ENCODE data around the gene VAC14.
"Not testable (repeated sequence)": the region's sequence is repeated elsewhere in the genome, so short reads cannot be mapped to it uniquely, and the experiment has no call there.

The VAC14 gene

DNA sequence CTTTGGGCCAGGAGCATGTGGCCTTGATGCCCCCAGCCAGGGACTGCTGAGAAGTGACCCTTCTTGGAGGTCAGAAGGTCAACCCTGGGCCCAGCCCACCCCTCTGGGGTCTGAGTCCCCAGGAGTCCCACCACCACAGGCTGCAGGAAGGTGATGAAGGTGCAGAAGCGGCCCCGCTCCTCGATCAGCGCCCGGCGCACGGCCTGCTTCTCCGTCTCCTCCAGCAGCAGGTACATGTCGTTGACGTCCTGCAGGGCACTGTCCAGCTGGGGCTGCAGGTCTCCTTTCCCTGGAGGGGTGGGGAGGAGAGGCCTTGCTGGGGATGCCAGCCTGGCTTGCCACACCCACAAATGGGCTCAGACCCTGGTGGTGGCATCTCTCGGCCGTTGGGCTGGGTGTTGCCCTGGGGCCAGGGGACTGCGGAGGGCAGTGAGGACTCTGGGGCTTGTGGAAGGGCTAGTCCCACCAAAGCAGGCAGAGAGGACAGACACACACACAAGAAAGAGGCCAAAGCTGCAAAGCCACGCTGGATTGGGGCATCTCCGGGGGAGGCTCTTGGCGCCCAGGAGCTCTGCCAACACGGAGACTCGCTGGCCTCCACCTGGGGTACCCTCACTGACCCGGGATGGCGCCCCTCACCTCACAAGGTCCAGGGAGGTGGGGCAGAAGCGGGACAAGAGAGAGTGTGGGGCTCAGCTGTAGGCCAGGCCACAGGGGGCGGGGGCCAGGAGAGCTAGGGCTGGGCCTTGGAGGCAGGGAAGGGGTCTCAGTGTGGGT, 122.6 kb downstream of the VAC14 start:
- no peak for DNase-seq

DNA sequence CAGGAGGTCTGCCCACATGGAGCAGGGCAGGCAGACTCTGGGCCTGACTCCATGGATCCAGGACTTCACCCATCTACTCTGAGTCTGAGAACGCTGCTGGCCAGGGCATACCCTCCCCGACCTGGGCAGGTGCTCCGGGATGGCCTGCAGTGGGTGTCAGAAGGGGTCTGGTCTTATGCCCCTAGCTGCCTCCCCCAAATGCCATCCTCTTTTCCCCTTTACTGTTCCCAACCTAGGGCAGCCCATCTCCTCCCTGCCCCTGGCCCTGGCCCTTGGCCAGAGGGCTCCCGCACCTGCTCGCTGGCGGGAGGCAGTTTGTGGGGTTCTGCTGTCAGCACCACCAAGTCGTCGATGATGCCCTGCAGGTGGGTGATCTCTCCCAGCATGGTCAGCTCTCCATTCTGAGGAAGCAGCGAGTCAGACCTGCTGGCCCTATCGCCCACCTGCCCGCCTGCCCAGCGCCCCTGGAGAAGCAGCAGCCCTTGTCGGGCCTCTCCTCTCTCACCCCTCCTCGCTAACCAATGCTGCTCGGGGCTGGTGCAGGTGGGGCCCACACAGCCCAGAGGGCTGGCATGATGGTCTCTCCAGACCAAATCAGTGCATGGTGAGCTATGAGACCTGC, 123.3 kb downstream of the VAC14 start:
- DNase-seq = no peak

DNA sequence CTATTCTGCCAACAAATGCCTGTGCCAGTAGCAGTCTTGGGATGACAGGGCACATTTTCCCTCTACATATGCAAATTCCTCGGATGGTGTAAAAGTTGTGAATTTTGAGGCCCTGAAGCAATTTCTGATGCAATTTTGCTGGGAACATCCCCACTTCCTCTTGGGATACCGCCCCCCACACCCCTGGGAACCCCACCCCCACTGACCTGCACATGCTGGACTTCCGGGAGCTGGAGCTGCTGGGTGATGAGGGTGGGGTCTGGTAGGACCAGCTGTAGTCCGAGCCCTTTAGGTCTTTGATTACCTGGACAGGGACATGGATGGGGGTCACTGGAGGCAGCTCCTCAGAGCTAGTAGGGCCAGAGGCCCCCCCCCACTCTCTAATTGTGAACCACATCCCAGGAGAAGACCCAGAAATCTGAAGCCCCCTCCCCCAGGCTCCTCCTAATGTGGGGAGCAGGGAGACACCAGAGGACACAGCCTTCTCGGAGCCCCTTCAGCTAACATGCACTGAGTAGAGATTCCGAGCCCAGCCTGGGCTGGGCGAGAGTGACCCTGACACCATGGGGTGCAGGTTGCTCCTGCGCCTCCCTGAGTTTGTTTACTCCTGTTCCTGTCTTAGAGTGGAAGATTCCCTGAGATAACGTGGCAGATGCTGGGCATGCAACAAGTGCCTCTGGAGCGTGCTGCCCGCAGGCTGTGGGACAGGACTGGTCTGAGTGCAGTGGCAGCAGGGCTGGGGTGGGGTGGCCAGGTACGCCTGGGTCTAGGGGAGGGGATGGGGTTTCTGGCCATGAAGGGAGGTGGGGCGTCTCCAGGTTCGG, 124.1 kb downstream of the VAC14 start:
- DNase-seq = no peak

GRCh38 chr16:70675851-70676513, 125.0 kb downstream of the VAC14 start:
- DNase-seq = no peak

DNA sequence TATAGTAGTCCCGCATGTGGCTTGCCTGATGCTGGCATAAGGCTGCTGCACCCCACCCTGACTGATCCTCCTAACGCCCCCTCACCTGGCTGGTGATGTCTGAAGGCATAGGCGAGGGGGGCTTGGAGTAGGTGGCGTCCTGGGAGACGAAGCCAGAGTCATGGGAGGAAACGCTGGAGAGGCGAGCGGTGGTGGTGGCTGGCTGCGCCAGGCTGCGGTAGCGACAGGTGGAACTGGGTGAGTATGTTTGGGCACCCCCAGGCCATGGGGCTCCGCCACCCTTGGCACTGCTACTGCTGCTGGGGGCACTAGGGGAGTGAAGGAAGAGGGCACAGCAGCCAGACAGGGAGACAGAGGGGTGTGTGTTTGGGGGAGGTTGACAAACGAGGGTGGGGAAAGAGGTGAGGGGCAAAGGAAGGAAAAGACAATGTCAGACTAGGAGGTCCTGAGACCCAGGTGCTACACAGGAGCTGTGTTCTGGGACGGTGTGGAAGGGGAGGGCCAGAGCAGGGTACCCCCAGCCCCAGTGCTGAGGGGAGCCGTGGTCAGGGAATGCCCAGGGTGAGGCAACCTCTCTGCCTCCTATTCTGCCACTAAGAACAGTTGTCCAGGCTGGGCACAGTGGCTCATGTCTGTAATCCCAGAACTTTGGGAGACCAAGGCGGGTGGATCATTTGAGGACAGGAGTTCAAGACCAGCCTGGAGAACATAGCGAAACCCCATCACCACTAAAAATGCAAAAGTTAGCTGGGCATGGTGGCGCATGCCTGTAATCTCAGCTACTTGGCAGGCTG, 126.5 kb downstream of the VAC14 start:
- DNase-seq = no peak

DNA sequence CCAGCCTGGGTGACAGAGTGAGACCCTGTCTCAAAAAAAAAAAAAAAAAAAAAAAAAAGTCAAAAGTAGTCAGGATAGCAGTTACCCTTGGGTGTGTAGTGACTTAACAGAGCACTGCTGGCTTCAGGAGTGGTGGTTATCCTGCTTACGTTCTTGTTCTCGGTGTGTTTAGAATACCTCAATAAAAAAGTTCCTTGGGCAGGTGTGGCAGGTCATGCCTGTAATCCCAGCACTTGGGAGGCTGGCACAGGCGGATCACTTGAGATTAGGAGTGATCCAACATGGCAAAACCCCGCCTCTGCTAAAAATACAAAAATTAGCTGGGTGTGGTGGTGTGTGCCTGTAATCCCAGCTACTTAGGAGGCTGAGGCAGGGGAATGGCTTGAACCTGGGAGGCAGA, 130.0 kb downstream of the VAC14 start:
- DNase-seq = not testable (repeated sequence)

DNA sequence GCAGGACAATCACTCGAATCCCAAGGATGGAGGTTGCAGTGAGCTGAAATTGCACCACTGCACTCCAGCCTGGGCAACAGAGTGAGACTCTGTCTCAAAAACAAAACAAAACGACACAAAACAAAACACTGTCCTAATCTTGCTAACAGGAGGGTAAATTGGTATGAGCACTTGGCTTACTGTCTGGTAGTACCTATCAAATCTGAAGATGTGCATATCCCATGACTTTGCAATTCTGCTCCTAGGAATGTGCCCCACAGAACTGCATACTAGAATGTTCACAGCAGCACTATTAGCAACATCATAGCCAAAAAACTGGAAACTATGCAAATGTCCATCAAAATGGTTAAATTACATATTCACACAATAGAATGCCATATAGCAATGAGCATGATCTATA, 130.8 kb downstream of the VAC14 start:
- DNase-seq = no peak

DNA sequence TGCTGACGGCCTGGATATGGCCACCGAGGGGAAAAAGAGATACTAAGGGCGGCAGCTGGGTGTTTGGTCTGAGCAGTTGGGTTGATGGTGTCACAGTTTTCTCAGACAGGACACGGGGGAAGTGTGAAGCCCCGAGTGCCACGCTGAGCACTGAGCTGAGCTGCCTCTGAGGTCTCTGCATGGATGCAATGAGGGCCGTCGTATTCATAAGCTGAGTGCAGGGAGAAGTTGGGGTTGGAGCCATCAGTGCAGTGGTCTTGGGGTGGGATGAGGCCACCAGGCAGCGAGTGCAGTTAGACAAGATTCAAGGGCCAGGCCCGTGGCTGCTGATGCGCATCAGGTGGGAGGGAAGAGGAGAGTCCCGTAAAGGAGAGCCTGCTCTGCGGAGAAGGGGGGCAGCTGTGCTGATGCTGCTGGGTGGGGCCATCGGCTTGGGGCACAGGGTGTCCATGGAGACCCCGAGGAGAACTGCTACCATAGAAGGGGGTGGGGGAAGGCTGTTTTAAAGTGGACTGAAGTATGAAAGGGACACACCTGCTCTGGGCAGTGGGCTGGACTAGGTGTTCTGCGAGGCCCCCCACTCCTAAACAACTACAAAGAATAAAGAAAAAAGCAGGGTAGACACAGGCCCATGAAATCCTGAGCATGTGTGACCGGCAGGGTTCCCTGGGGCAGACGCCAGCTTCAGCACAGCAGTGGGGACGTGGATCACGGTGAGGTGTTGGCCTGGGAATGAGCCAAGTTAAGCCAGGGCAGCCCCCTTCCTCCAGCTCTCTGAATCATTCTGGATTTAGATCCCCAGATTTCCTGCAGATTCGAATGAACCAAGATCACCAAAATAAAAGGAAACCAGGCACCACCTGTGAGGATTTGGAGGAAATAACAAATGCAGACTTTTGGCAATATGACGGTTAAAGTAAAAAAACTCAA, 134.9 kb downstream of the VAC14 start:
- DNase-seq = no peak

DNA sequence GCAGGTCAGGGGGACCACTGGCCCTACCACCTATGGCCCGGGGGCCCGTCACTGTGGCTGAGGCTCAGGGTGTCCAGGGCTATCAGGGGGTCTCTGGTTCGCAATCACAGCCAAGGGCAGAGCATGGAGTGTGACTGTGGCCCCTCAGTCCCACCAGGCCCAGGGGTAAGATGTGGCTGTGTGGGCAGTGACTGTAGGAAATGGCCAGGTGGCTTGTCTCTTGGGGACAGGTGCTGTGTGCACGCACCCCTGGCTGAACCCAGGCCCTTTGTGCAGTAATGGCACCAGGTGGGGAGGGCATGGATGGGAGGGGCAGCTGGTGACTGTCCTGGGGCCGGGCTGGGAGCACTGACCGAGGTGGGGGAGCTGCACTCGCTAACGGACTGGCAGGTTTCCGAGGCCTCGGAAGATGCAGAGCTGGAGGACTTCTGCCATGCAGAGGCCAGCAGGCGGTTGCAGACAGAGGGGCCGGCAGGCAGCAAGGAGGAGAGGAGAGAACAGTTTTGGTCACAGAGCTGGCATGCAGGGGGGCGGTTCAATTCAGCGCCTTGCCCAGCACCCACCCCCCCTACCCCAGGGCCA, 135.8 kb downstream of the VAC14 start:
- no peak for DNase-seq

DNA sequence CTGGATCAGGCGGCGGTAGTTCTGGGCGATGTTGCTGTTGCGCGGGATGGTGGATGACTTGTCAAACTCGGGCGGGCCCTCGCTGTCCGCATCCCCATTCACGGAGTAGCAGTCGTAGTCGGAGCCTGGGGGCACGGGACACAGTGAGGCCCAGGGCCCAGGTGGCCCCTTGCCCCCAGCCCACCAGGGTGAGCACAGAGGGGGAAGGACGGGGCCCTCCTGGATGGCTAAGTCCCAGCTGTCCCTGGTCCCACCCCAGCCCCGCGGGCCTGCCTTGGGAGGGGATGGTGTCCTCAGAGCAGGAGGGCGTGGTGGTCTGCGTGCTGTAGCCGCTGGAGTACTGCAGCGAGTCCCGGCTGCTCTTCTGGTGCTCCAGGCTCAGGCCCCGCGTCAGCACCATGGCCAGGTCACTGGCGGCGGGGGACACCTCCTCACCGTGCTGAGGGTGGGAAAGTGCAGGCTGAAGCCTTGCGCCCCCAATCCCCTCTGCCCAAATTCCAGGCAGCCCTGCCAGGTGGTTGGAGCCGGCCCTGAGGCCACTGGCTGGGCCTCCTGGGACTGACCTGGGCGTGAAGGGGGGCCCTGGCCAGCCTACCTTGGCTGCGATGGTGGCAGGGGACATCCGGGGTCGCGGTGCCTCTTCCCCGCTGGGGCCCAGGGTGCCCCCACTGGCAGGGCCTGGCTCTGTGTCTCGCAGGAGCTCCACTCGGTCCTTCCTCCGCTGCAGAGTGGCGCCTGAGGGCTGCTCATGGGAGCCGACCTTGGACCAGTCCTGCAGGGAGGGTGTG, 136.4 kb downstream of the VAC14 start:
- DNase-seq = no peak

- no peak for DNase-seq
Observed at GRCh38 chr16:70663524-70664324, 137.2 kb downstream of the VAC14 start.

GRCh38 chr16:70662991-70663523, 137.9 kb downstream of the VAC14 start:
- no peak for DNase-seq

GRCh38 chr16:70661918-70662641, 138.9 kb downstream of the VAC14 start:
- no peak for DNase-seq

DNA sequence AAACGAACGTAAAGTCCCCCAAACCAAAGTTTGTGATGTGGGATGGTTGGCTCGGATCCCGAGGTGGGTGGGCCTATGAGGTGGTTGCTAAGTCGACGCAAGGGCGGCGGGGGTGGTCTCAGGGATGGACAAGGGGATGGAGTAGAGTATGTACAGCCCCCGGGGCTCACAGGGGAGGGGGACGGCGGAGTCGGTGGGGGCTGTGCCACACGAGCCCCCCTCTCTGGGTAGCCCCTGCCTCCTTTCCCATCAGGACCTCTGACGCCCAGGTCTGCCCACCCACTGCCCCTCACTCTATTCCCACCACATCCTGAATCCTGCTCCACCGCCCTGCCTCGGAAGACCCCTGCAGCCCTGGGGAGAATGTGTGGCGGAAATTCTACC, 139.4 kb downstream of the VAC14 start:
- DNase-seq = no peak

GRCh38 chr16:70660672-70661350, 140.1 kb downstream of the VAC14 start:
- no peak for DNase-seq

DNA sequence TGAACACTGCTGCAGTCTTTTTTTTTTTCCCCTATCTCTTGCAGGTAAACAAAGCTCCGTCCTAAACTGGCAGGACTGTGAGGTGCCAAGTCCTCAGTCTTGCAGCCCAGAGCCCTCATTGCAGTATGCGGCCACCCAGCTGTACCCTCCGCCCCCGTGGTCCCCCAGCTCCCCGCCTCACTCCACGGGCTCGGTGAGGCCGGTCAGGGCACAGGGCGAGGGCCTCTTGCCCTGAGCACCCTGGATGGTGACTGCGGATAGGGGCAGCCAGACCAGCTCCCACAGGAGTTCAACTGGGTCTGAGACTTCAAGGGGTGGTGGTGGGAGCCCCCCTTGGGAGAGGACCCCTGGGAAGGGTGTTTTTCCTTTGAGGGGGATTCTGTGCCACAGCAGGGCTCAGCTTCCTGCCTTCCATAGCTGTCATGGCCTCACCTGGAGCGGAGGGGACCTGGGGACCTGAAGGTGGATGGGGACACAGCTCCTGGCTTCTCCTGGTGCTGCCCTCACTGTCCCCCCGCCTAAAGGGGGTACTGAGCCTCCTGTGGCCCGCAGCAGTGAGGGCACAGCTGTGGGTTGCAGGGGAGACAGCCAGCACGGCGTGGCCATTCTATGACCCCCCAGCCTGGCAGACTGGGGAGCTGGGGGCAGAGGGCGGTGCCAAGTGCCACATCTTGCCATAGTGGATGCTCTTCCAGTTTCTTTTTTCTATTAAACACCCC, 140.8 kb downstream of the VAC14 start:
- DNase-seq = no peak

DNA sequence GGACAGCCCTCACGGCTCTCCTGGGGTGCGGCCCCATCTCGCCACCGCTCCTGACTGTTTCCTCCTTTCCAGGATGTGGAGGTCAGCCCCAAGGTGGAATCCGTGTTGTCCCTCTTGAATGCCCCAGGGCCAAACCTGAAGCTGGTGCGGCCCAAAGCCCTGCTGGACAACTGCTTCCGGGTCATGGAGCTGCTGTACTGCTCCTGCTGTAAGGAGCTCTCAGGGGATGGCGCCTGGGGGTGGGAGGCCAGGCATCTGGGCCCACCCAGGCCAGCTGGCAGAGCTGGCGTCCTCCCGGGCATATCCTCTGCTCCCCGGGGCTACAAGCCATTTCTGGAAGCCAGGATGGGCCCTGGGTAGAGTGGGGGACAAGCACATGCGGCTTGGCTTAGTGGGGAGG, 141.4 kb downstream of the VAC14 start:
- DNase-seq = no peak

All from GDM1 (cell line).